GM21423 (cell line): ENCODE measurements around the gene ST3GAL4.
"Not testable (repeated sequence)": the region's sequence is repeated elsewhere in the genome, so short reads cannot be mapped to it uniquely, and the experiment has no call there.

ENCODE experiments used
- ATAC-seq: cut with Tn5 transposase; IDR thresholded peaks from one replicate; pipeline ENCODE4 v1.9.1; 2021; ENCODE audit warnings: mild to moderate bottlenecking, moderate library complexity; ENCODE audit not compliant: unreplicated experiment

Gene ST3GAL4

GRCh38 chr11:126355324-126355925 lies at the start of gene ST3GAL4:
ST3GAL4 (plus strand) TSS chr11:126355686; CDS start chr11:126406156, 50,470 bp downstream.
- ATAC-seq, result peak; percentile 59

GRCh38 chr11:126305699-126306098 lies 49.8 kb upstream of the ST3GAL4 start:
- peak; percentile 53 for ATAC-seq

GRCh38 chr11:126307706-126308105 lies 47.8 kb upstream of the ST3GAL4 start:
- no peak for ATAC-seq

- ATAC-seq, result no peak
Observed at GRCh38 chr11:126308271-126308671, 47.2 kb upstream of the ST3GAL4 start.

GRCh38 chr11:126308771-126309170 lies 46.7 kb upstream of the ST3GAL4 start:
- ATAC-seq, result not testable (repeated sequence)

- ATAC-seq, result peak; percentile 35
Observed at GRCh38 chr11:126310200-126310991, 45.1 kb upstream of the ST3GAL4 start.

GRCh38 chr11:126310992-126311310 lies 44.5 kb upstream of the ST3GAL4 start:
- ATAC-seq, result no peak

GRCh38 chr11:126311401-126312291 lies 43.8 kb upstream of the ST3GAL4 start:
- ATAC-seq, result peak; percentile 67

- no peak for ATAC-seq
Observed at GRCh38 chr11:126312961-126313360, 42.5 kb upstream of the ST3GAL4 start.

- no peak for ATAC-seq
Observed at GRCh38 chr11:126313826-126314225, 41.7 kb upstream of the ST3GAL4 start.

- ATAC-seq, result no peak
Observed at GRCh38 chr11:126317432-126317755, 38.1 kb upstream of the ST3GAL4 start.

- peak; percentile 46 for ATAC-seq
Observed at GRCh38 chr11:126317756-126318573, 37.5 kb upstream of the ST3GAL4 start.

- peak; percentile 86 for ATAC-seq
Observed at GRCh38 chr11:126318574-126319373, 36.7 kb upstream of the ST3GAL4 start.

GRCh38 chr11:126319374-126319740 lies 36.1 kb upstream of the ST3GAL4 start:
- ATAC-seq, result no peak

GRCh38 chr11:126322996-126323395 lies 32.5 kb upstream of the ST3GAL4 start:
- no peak for ATAC-seq

- no peak for ATAC-seq
Observed at GRCh38 chr11:126327281-126328000, 28.0 kb upstream of the ST3GAL4 start.

- ATAC-seq, result no peak
Observed at GRCh38 chr11:126328001-126328390, 27.5 kb upstream of the ST3GAL4 start.

GRCh38 chr11:126328444-126328843 lies 27.0 kb upstream of the ST3GAL4 start:
- ATAC-seq, result no peak

- ATAC-seq, result no peak
Observed at GRCh38 chr11:126328938-126329643, 26.4 kb upstream of the ST3GAL4 start.
